Activated CD4-positive, alpha-beta T cell treated with anti-CD3 and anti-CD28 coated beads, Interleukin-2, amount 10 ng/mL, durations not matched to agents 24 days and 14 days (primary cell): ENCODE data around the gene IGF2R. TPM values are rescaled to one million over a fixed set of nuclear protein-coding genes. Genes with fewer than 3 reads are reported as not detected.
A peak's percentile ranks its signal among the peaks of the same experiment; 100 is the strongest.
"Not testable (repeated sequence)": the region's sequence is repeated elsewhere in the genome, so short reads cannot be mapped to it uniquely, and the experiment has no call there.

ENCODE experiments used
- DNase-seq: peaks from one replicate; pipeline ENCODE4 v3.0.0; 2022
- H3K27ac Mint-ChIP-seq: one replicate; pipeline ENCODE4 v1.8.0; 2022; ENCODE audit warnings: mild to moderate bottlenecking, mixed read lengths
- H3K27me3 Mint-ChIP-seq: one replicate; pipeline ENCODE4 v1.8.0; 2022; ENCODE audit warnings: mixed read lengths
- H3K36me3 Mint-ChIP-seq: one replicate; pipeline ENCODE4 v1.8.0; 2022; ENCODE audit warnings: low read depth, mild to moderate bottlenecking, mixed read lengths
- H3K4me1 Mint-ChIP-seq: one replicate; pipeline ENCODE4 v1.8.0; 2021; ENCODE audit warnings: mixed read lengths
- H3K4me3 Mint-ChIP-seq: one replicate; pipeline ENCODE4 v1.8.0; 2022; ENCODE audit warnings: mild to moderate bottlenecking, moderate library complexity, mixed read lengths
- H3K9me3 Mint-ChIP-seq: one replicate; pipeline ENCODE4 v1.8.0; 2021; ENCODE audit warnings: mixed read lengths
- intact Hi-C: fragments of 100-400 bp; cut with micrococcal nuclease; formaldehyde crosslinking; loops from one replicate; pipeline ENCODE4 v1.15.1; 2023
- total RNA-seq: library from RNA; stranded (reverse); gene quantifications from 2 replicates; pipeline ENCODE4 v1.2.3, GENCODE V29; 2022

The IGF2R gene
- total RNA-seq, 1 donor from 2014 or later: 77.9 TPM

GRCh38 chr6:160130729-160131484, 162.0 kb downstream of the IGF2R start:
- intact Hi-C loops: no loop called here
- Mint-ChIP-seq H3K4me1 (peaks cover 9% of the 10 kb centered on the region), H3K27me3 (no peaks in the 10 kb centered on the region), H3K4me3 (no peak overlapping the region), H3K36me3 (no peaks in the 10 kb centered on the region), H3K27ac (no peak overlapping the region), H3K9me3 (no peaks in the 10 kb centered on the region)
- no peak for DNase-seq

- Mint-ChIP-seq H3K36me3 (no peaks in the 10 kb centered on the region), H3K4me3 (no peak overlapping the region), H3K27ac (no peak overlapping the region), H3K27me3 (no peaks in the 10 kb centered on the region), H3K9me3 (no peaks in the 10 kb centered on the region), H3K4me1 (peaks cover 9% of the 10 kb centered on the region)
- intact Hi-C loops: no loop called here
- DNase-seq: no peak
Measured at GRCh38 chr6:160131636-160132296, 162.9 kb downstream of the IGF2R start.

GRCh38 chr6:160132297-160132637, 163.4 kb downstream of the IGF2R start:
- H3K36me3 Mint-ChIP-seq: no peaks in the 10 kb centered on the region
- no peak overlapping the region for H3K4me3 Mint-ChIP-seq
- intact Hi-C loops: no loop called here
- DNase-seq: no peak
- peaks cover 9% of the 10 kb centered on the region for H3K4me1 Mint-ChIP-seq
- H3K27ac Mint-ChIP-seq: no peak overlapping the region
- H3K27me3 Mint-ChIP-seq: no peaks in the 10 kb centered on the region
- no peaks in the 10 kb centered on the region for H3K9me3 Mint-ChIP-seq

- Mint-ChIP-seq H3K27ac (peak overlapping the region; percentile 5), H3K9me3 (no peaks in the 10 kb centered on the region)
Measured at GRCh38 chr6:160132776-160133338, 164.0 kb downstream of the IGF2R start.

GRCh38 chr6:160133441-160134336, 164.8 kb downstream of the IGF2R start:
- no peak for DNase-seq
- Mint-ChIP-seq H3K4me1 (peaks cover 18% of the 10 kb centered on the region), H3K4me3 (no peak overlapping the region), H3K36me3 (no peaks in the 10 kb centered on the region), H3K27ac (peak overlapping the region; percentile 5), H3K27me3 (no peaks in the 10 kb centered on the region), H3K9me3 (no peaks in the 10 kb centered on the region)
- intact Hi-C loops: no loop called here

More at GRCh38 chr6:160132776-160133338, 164.0 kb downstream of the IGF2R start:
- Mint-ChIP-seq H3K27me3 (no peaks in the 10 kb centered on the region), H3K4me3 (no peak overlapping the region), H3K36me3 (no peaks in the 10 kb centered on the region), H3K4me1 (peaks cover 9% of the 10 kb centered on the region)
- no peak for DNase-seq
- intact Hi-C loops: no loop called here

- H3K36me3 Mint-ChIP-seq, H3K4me3 Mint-ChIP-seq, H3K27ac Mint-ChIP-seq, H3K9me3 Mint-ChIP-seq, intact Hi-C loops, H3K27me3 Mint-ChIP-seq, DNase-seq: not testable (repeated sequence)
- H3K4me1 Mint-ChIP-seq: peaks cover 19% of the 10 kb centered on the region
Measured at GRCh38 chr6:160134337-160134751, 165.5 kb downstream of the IGF2R start.

- intact Hi-C loops: no loop called here
- no peaks in the 10 kb centered on the region for H3K36me3 Mint-ChIP-seq
- H3K4me1 Mint-ChIP-seq: peaks cover 19% of the 10 kb centered on the region
- H3K27me3 Mint-ChIP-seq: no peaks in the 10 kb centered on the region
- H3K4me3 Mint-ChIP-seq: no peak overlapping the region
- no peak for DNase-seq
- no peaks in the 10 kb centered on the region for H3K9me3 Mint-ChIP-seq
- no peak overlapping the region for H3K27ac Mint-ChIP-seq
Measured at GRCh38 chr6:160134779-160135547, 166.1 kb downstream of the IGF2R start.

GRCh38 chr6:160135907-160136655, 167.2 kb downstream of the IGF2R start:
- no peak overlapping the region for H3K27ac Mint-ChIP-seq
- no peak for DNase-seq
- no peaks in the 10 kb centered on the region for H3K27me3 Mint-ChIP-seq
- intact Hi-C loops: no loop called here
- peaks cover 19% of the 10 kb centered on the region for H3K4me1 Mint-ChIP-seq
- no peaks in the 10 kb centered on the region for H3K9me3 Mint-ChIP-seq
- H3K4me3 Mint-ChIP-seq: no peak overlapping the region
- H3K36me3 Mint-ChIP-seq: no peaks in the 10 kb centered on the region

GRCh38 chr6:160137130-160137988, 168.5 kb downstream of the IGF2R start:
- H3K4me1 Mint-ChIP-seq: peaks cover 16% of the 10 kb centered on the region
- H3K27me3 Mint-ChIP-seq: no peaks in the 10 kb centered on the region
- intact Hi-C loops: no loop called here
- H3K36me3 Mint-ChIP-seq: no peaks in the 10 kb centered on the region
- H3K27ac Mint-ChIP-seq: no peak overlapping the region
- H3K9me3 Mint-ChIP-seq: no peaks in the 10 kb centered on the region
- no peak for DNase-seq
- H3K4me3 Mint-ChIP-seq: no peak overlapping the region

- no peaks in the 10 kb centered on the region for H3K27me3 Mint-ChIP-seq
- peaks cover 15% of the 10 kb centered on the region for H3K4me1 Mint-ChIP-seq
- peak overlapping the region; percentile 35 for H3K27ac Mint-ChIP-seq
- peak; percentile 89 for DNase-seq
- intact Hi-C loops: loop anchor here (1.0 kb wide), 2 partner anchors 318 to 396 kb away; no protein-coding TSS in a partner anchor
- no peaks in the 10 kb centered on the region for H3K36me3 Mint-ChIP-seq
- no peaks in the 10 kb centered on the region for H3K9me3 Mint-ChIP-seq
- no peak overlapping the region for H3K4me3 Mint-ChIP-seq
Measured at GRCh38 chr6:160137989-160138835, 169.3 kb downstream of the IGF2R start.

- DNase-seq: no peak
- Mint-ChIP-seq H3K27ac (no peak overlapping the region), H3K4me3 (no peak overlapping the region), H3K27me3 (no peaks in the 10 kb centered on the region), H3K36me3 (no peaks in the 10 kb centered on the region), H3K4me1 (peaks cover 12% of the 10 kb centered on the region), H3K9me3 (no peaks in the 10 kb centered on the region)
- intact Hi-C loops: loop anchor here (1.0 kb wide), 3 partner anchors 208 to 395 kb away; no protein-coding TSS in a partner anchor
Measured at GRCh38 chr6:160138839-160139419, 170.0 kb downstream of the IGF2R start.
